DOHH2 (cell line): ENCODE data around the gene TMA7.

Experiments
- CTCF ChIP-seq: fragments of 200-600 bp; sonication (generic); IDR thresholded peaks from one replicate; pipeline ENCODE4 v1.5.1; 2014; ENCODE audit warnings: antibody characterized with exemption, mild to moderate bottlenecking, low read depth, low read length; ENCODE audit not compliant: poor library complexity, severe bottlenecking
- EZH2phosphoT487 ChIP-seq: fragments of 200-600 bp; sonication (generic); IDR thresholded peaks from 2 replicates; pipeline ENCODE4 v1.6.1; 2017; ENCODE audit warnings: borderline replicate concordance, mild to moderate bottlenecking, antibody characterized with exemption, low read length, moderate library complexity, mixed read lengths

DNA sequence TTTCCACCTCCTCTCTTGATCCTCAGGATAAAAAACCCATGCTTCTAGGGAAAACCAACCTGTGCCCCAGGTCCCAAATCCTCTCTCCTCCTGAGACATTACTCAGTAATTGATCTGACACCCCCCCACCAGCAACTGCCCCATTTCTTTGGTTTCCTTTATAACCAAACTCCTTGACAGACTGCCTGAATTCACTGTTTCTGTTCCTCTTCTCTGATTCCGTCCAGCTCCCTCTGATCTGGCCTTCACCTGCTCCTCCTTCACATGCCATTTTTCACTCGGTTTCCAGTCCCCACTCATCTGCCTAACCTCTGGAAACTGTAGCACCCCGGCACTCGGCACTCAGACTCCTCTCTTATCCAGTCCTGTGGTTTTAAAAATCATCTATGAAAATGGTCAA, 2.2 kb upstream of the TMA7 start:
- TF ChIP-seq CTCF = no peak
- no peak for TF ChIP-seq EZH2phosphoT487
